Superior temporal gyrus (tissue), 1 donor: Measurements from ENCODE around the gene PLA2G1B.
"Not testable (repeated sequence)": the region's sequence is repeated elsewhere in the genome, so short reads cannot be mapped to it uniquely, and the experiment has no call there.

ENCODE experiments used
- DNase-seq: peaks from one replicate; pipeline ENCODE4 v3.0.0-alpha.2; 2016; ENCODE audit errors: extremely low spot score

The PLA2G1B gene

DNA sequence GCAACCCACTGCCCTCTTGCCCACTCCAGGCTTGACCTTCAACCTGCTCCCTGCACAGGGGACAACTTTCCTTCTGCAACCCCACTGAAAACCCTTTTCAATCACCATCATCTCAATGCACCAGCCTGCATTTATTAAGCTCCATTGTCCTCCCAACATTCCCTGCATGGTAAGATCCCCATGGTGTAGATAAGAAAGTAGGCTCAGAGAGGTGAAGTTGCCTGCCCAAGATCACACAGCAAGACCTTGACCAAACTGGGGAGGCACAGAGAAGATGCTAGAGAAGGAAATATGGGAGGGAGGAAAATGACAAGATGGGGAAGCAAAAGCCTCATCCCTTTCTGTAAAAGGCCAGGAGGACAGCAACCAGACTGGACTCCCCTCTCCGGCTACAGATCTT lies 31.5 kb upstream of the PLA2G1B start:
- no peak for DNase-seq

GRCh38 chr12:120358412-120359100 lies 31.0 kb upstream of the PLA2G1B start:
- DNase-seq: no peak

DNA sequence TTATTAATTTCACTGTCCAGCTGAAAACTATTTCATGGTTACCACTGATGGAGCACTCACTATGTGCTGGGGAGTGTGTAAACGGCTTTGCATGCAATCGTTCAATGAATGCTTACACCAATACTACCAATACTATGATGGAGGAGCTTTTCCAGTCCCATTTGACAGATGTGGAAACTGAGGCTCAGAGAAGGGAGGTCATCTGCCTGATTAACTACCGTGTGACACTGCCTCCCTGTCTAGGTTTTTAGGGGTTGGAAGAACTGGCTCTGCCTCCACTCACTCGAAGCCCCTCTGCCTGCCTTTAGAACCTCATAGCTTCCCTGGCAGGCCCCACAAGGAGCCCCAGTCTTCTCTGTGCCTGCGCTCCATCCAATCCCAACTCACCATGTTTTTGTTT lies 29.5 kb upstream of the PLA2G1B start:
- DNase-seq: no peak

DNA sequence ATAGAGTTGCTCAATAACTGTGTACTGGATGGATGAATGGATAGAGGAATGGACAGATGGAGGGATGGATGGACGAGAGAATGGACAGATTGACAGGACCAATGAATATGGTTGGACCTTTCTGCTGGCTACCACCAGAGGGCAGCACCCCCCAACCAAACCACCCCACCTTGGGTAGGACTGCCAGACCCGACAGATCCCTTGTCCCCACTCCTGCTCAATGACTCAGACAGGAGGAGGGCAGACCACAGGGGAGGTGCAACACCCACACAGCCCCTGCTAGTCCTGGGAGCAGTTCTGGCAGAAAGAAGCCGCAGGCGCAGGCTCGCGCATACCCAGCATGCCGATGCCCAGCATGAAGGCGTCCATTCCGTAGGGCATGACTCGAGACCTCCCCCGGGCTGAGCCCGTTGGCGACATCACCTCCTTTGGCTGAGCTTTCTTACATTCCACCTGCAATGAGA lies 29.0 kb upstream of the PLA2G1B start:
- DNase-seq: peak; percentile 85

GRCh38 chr12:120353556-120354317 lies 26.2 kb upstream of the PLA2G1B start:
- DNase-seq: no peak

GRCh38 chr12:120353136-120353535 lies 25.6 kb upstream of the PLA2G1B start:
- DNase-seq: no peak

- no peak for DNase-seq
Measured at GRCh38 chr12:120352117-120352516, 24.5 kb upstream of the PLA2G1B start.

DNA sequence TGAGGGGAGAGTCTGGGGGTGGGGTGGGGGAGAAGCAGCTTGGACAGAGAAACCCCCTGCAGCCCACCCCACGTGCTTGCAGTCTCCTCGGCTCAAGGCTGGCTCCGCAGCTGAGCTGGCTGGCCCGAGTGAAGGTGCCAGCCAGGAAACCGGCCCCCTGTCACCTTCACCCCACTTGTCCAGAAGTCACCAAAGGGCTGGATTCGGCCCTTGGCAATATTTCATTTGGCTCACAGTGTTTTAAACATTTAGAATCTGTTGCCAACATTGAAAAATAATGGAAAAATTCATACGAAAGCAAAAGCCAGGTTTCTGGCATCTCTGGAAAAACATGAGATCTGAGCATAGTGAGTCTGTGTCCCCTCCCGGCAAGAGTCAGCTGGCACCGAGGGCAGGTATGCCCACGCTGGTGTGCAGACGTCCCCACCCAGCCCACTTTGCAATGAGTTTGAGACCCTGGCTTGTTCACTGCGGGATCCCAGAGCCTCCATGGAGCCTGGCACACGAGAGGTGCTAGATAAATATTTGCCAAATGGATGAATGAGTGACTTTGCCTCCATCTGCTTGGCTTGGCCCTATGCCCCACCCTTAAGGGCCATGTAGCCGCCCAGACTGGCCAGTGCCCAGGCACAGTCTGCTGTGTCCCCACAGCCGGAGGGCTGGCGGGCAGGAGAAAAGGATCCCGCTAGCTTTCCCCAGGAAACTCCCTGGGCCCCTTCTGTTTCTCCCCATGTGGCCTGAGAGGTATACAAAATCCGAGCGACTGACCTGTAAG lies 23.2 kb upstream of the PLA2G1B start:
- DNase-seq: no peak

- no peak for DNase-seq
Measured at GRCh38 chr12:120347766-120348165, 20.2 kb upstream of the PLA2G1B start.

DNA sequence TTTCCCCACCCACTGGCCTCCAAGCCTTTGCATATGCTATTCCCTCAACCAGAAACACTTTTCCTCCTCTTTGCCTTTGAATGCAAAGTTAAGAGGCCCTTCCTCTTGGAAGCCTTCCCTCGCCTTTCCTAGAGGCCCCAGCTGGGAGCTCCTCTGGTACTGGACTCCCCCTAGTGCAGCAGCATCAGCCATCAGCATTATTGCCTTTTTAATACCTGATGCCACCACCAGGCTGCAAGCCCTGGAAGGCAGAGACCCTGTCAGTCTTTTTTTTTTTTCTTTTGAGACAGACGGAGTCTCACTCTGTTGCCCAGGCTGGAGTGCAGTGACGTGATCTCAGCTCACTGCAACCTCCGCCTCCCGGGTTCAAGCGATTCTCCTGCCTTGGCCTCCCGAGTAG lies 19.1 kb upstream of the PLA2G1B start:
- no peak for DNase-seq

DNA sequence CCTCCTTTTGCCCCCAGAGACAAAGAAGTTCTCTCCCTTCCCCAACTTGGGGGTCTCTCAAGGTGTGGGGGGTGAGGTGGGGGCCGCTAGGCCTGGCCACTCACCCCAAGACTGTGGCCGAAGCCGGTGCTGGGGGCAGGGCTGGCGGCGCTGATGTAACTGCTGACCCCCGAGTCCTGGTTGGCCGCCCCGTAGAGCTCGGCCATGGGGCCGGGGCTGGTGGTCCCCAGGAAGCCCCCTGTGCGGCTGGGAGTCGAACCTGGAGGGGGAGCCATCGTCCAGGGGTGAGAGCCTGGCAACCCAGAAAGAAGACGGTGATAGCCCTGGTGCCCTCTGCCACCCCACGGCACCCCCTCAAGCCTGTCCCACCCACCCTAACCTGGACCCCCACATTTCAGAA lies 18.5 kb upstream of the PLA2G1B start:
- no peak for DNase-seq

DNA sequence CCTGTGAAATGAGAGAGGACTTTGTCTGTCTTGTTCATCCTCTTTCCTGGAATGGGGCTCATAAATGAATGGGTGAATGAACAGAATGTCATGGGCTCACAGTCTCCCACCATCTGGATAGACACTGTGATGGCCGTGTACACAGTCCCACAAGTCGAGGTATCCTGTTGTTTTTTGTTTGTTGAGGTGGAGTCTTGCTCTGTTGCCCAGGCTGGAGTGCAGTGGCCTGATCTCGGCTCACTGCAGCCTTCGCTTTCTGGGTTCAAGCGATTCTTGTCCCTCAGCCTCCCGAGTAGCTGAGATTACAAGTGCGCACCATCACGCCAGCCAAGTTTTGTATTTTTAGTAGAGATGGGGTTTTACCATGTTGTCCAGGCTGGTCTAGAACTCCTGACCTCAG lies 16.1 kb upstream of the PLA2G1B start:
- no peak for DNase-seq

GRCh38 chr12:120343039-120343537 lies 15.5 kb upstream of the PLA2G1B start:
- DNase-seq: no peak

GRCh38 chr12:120342175-120343038 lies 14.8 kb upstream of the PLA2G1B start:
- DNase-seq: no peak

DNA sequence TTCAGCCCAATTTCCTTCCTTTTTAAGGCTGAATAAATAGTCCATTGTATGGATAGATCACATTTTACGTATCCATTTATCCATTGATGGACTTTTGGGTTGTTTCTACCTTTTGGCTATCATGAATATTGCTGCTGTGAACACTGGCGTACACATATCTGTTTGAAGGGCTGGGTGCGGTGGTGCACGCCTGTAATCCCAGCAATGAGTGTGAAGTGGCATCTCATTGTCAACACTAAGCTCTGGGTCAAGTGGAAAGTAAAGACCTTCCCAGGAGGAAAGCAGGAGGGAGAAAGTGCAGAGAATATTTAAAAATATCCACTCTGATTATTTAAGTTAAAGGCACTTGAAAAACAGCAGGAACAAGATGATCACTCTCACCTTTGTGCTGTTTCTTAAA lies 11.7 kb upstream of the PLA2G1B start:
- no peak for DNase-seq

GRCh38 chr12:120337730-120338129 lies 10.2 kb upstream of the PLA2G1B start:
- no peak for DNase-seq

DNA sequence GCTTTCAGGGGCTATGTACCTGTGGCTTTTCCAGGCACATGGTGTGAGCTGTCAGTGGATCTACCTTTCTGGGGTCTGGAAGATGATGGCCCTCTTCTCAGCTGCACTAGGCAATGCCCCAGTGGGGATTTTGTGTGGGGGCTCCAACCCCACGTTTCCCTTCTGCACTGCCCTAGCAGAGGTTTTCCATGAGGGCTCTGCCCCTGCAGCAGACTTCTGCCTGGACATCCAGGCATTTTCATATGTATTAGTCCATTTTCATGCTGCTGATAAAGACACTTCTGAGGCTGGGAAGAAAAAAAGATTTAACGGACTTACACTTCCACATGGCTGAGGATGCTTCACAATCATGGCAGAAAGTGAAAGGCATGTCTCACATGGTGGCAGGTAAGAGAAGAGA lies 8.8 kb upstream of the PLA2G1B start:
- DNase-seq: not testable (repeated sequence)

- peak; percentile 17 for DNase-seq
Measured at GRCh38 chr12:120335447-120335846, 7.9 kb upstream of the PLA2G1B start.

DNA sequence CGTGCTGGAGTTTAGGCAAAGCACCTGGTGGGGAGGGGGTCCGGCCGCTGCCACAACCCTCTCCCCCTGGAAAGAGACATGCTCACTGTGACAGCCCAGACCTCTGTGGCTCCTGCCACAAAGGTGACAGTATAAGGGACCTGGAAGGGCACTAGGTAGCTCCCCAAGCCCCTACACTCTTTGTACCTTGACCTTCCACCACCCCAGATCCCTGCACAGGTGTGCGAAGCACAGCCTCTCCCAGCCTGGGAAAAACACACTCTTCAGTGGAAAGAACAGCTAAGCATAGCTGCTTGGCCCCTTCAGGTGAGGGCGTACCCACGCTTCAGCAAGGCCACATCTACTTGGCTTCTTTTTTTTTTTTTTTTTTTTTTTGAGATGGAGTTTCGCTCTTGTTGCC lies 4.9 kb upstream of the PLA2G1B start:
- no peak for DNase-seq

- DNase-seq: no peak
Measured at GRCh38 chr12:120332041-120332440, 4.5 kb upstream of the PLA2G1B start.

DNA sequence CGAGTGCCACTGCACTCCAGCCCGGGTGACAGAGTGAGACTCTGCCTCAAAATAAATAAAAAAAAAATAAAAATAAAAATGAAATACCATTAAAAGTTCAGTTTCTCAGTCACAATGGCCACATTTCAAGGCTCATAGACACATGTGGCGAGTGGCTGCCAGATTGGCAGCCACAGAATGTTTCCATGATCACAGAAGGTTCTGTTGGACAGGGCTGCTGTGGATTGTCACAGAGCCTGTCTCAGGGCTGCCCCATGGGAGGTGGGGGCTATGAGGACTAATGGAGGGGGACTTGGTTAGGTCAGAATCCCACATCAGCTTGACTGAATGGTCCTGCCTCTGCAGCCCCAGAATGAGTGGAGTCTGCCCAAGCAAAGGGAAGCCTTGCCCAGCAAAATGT lies 3.8 kb upstream of the PLA2G1B start:
- DNase-seq: no peak
